Measurements from ENCODE around the gene DPY30.

The DPY30 gene

DNA sequence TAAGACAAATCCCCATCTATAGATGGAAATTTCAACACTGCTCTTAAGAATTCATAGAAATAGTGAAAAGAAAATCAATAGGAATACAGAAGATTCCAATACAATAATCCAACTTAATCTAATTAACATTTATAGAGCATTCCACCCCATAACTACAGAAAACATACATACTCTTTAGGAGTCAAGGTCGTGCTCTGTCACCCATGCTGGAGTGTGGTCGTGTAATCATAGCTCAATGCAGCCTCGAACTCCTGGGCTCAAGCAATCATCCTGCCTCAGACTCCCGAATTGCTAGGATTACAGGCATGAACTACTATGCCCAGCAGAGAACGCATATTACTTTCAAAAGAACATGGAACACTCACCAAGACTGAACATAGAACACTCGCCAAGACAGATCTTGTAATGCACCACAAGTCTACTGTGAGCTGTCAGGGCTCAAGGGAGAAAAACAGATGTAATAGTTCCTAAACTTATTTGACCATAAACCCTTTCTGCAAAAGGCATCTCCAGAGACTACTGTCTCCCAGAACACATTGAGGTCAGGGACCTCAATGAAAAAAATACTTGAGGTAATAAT lies 42.9 kb downstream of the DPY30 start:
- Histone ChIP-seq H3F3A (ENCODE audit: insufficient read depth, low read length) (no peaks in the 10 kb centered on the region), H3K36me3 (replicated peaks; ENCODE audit: insufficient read depth, low read length) (no peaks in the 10 kb centered on the region), H3K9ac (ENCODE audit: low read length) (no peak overlapping the region), H3K9me3 (replicated peaks; ENCODE audit: insufficient read depth, low read length) (no peaks in the 10 kb centered on the region), H3K4me1 (ENCODE audit: low read length) (no peaks in the 10 kb centered on the region), H4K20me1 (ENCODE audit: insufficient read depth, low read length) (0 out of 2 replicates have a peak, but pooled peaks cover 14% of the 10 kb centered on the region), H3K4me3 (ENCODE audit: low read length) (no peak overlapping the region), H2AFZ (ENCODE audit: low read length) (no peak overlapping the region), H3K27me3 (replicated peaks; ENCODE audit: insufficient read depth, low read length) (no peaks in the 10 kb centered on the region), H3K4me2 (ENCODE audit: low read depth, low read length) (no peak overlapping the region), H3K9me2 (replicated peaks; ENCODE audit: insufficient read depth, low read length) (no peaks in the 10 kb centered on the region), H3K27ac (ENCODE audit: low read length) (no peak overlapping the region), H3K79me2 (ENCODE audit: low read length) (peaks cover 94% of the 10 kb centered on the region)
- DNase-seq, result no peak
- TF ChIP-seq EZH2 (optimal IDR thresholded peaks at IDR 0.05; ENCODE audit: low read depth, low read length) (no peak), EZH2phosphoT487 (IDR thresholded peaks at IDR 0.05; ENCODE audit: low read length) (no peak), CTCF (IDR thresholded peaks at IDR 0.05; ENCODE audit: low read length) (no peak)

DNA sequence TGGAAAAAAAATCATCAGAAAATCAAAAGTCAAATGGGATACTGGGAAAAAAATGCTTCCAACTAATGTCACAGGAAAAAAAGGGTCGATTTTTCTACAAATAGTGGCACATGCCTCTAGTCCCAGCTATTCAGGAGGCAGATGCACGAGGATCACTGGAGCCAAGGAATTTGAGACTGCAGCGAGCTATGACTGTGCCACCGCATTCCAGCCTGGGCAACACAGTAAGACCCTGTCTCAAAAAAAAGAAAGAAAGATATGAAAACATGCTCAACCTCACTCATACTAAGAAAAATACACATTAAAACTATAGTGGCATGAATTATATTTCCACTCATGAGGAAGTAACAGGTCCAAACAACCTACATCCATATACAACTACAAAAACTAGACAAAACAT lies 46.7 kb downstream of the DPY30 start:
- Histone ChIP-seq H3K79me2 (ENCODE audit: low read length) (peaks cover 97% of the 10 kb centered on the region), H3F3A (ENCODE audit: insufficient read depth, low read length) (no peaks in the 10 kb centered on the region), H3K9ac (ENCODE audit: low read length) (no peak overlapping the region), H3K9me3 (replicated peaks; ENCODE audit: insufficient read depth, low read length) (no peaks in the 10 kb centered on the region), H3K4me3 (ENCODE audit: low read length) (no peak overlapping the region), H3K27ac (ENCODE audit: low read length) (no peak overlapping the region), H3K27me3 (replicated peaks; ENCODE audit: insufficient read depth, low read length) (no peaks in the 10 kb centered on the region), H3K4me1 (ENCODE audit: low read length) (no peaks in the 10 kb centered on the region), H2AFZ (ENCODE audit: low read length) (no peak overlapping the region), H4K20me1 (ENCODE audit: insufficient read depth, low read length) (0 out of 2 replicates have a peak, but pooled peaks cover 14% of the 10 kb centered on the region), H3K36me3 (replicated peaks; ENCODE audit: insufficient read depth, low read length) (no peaks in the 10 kb centered on the region), H3K4me2 (ENCODE audit: low read depth, low read length) (no peak overlapping the region), H3K9me2 (replicated peaks; ENCODE audit: insufficient read depth, low read length) (no peaks in the 10 kb centered on the region)
- no peak for TF ChIP-seq EZH2 (optimal IDR thresholded peaks at IDR 0.05; ENCODE audit: low read depth, low read length)
- no peak for TF ChIP-seq EZH2phosphoT487 (IDR thresholded peaks at IDR 0.05; ENCODE audit: low read length)
- no peak for TF ChIP-seq CTCF (IDR thresholded peaks at IDR 0.05; ENCODE audit: low read length)
- no peak for DNase-seq

GRCh38 chr2:31992025-31992579 lies 47.5 kb downstream of the DPY30 start:
- H3K4me3 ChIP-seq (ENCODE audit: low read length), result no peak overlapping the region
- H4K20me1 ChIP-seq (ENCODE audit: insufficient read depth, low read length), result 0 out of 2 replicates have a peak, but pooled peaks cover 14% of the 10 kb centered on the region
- H3K9ac ChIP-seq (ENCODE audit: low read length), result no peak overlapping the region
- H3K4me2 ChIP-seq (ENCODE audit: low read depth, low read length), result no peak overlapping the region
- no peaks in the 10 kb centered on the region for H3K9me2 ChIP-seq (replicated peaks; ENCODE audit: insufficient read depth, low read length)
- no peaks in the 10 kb centered on the region for H3K36me3 ChIP-seq (replicated peaks; ENCODE audit: insufficient read depth, low read length)
- no peaks in the 10 kb centered on the region for H3K4me1 ChIP-seq (ENCODE audit: low read length)
- no peak overlapping the region for H3K27ac ChIP-seq (ENCODE audit: low read length)
- no peaks in the 10 kb centered on the region for H3F3A ChIP-seq (ENCODE audit: insufficient read depth, low read length)
- no peak overlapping the region for H2AFZ ChIP-seq (ENCODE audit: low read length)
- H3K27me3 ChIP-seq (replicated peaks; ENCODE audit: insufficient read depth, low read length), result no peaks in the 10 kb centered on the region
- peaks cover 97% of the 10 kb centered on the region for H3K79me2 ChIP-seq (ENCODE audit: low read length)
- TF ChIP-seq EZH2 (optimal IDR thresholded peaks at IDR 0.05; ENCODE audit: low read depth, low read length), result no peak
- no peak for TF ChIP-seq EZH2phosphoT487 (IDR thresholded peaks at IDR 0.05; ENCODE audit: low read length)
- no peak for TF ChIP-seq CTCF (IDR thresholded peaks at IDR 0.05; ENCODE audit: low read length)
- H3K9me3 ChIP-seq (replicated peaks; ENCODE audit: insufficient read depth, low read length), result no peaks in the 10 kb centered on the region
- DNase-seq, result no peak
